ENCODE measurements around the gene PTPRB. TPM values are rescaled to one million over a fixed set of nuclear protein-coding genes. Genes with fewer than 3 reads are reported as not detected.

Gene PTPRB
- polyA plus RNA-seq, 3 donors = not detected

DNA sequence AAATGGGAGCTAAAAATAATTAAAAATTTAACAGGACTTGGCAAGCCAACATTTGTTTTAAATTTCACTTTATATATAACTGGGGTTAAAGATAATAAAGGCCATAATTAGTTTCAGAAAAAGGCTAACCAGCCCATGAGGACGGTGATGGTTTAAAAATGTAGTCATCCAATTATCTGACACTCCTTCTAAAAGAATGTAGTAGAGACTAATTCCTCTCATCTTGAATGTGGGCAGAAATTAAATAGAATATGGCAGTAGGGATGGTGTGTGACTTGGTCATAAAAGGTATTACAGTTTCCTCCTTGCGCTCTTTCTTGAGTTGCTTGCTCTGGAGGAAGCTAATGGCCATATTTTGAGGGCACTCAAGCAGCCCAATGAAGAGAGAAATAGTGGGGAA, 49.1 kb upstream of the PTPRB start:
- WGBS (ENCODE audit: insufficient coverage) = 100% methylated on average over 1 of the region's 2 CpGs
- Histone ChIP-seq H3K4me1 (ENCODE audit: control insufficient read depth in 1 of 2, insufficient read depth in 2 of 2, low read length in 2 of 2) (no peaks in the 10 kb centered on the region), H3K9ac (ENCODE audit: insufficient read depth, low read length, poor library complexity, severe bottlenecking) (no peak overlapping the region), H4K20me1 (ENCODE audit: insufficient read depth, low read length) (no peaks in the 10 kb centered on the region), H3K4me3 (replicated peaks in 1 of 3; ENCODE audit: low read depth in 2 of 3, low read length in 3 of 3) (no peak overlapping the region), H3K79me2 (ENCODE audit: insufficient read depth, low read length) (no peaks in the 10 kb centered on the region), H3K36me3 (replicated peaks in 1 of 2; ENCODE audit: control insufficient read depth in 1 of 2, insufficient read depth in 2 of 2, low read length in 2 of 2) (no peaks in the 10 kb centered on the region), H3K27me3 (ENCODE audit: control insufficient read depth in 2 of 2, insufficient read depth in 2 of 2, low read length in 2 of 2) (no peaks in the 10 kb centered on the region), H2AFZ (ENCODE audit: insufficient read depth, low read depth, low read length, poor library complexity, severe bottlenecking) (no peak overlapping the region), H3K9me3 (replicated peaks in 1 of 2; ENCODE audit: control insufficient read depth in 1 of 2, insufficient read depth in 1 of 2, low read length in 2 of 2) (peaks cover 0 to 3% of the 10 kb centered on the region in 2 donors), H3K27ac (ENCODE audit: low read depth in 1 of 2, low read length in 2 of 2) (no peak overlapping the region), H3K4me2 (replicated peaks; ENCODE audit: extremely low read depth, low read length, poor library complexity, severe bottlenecking) (no peak overlapping the region)
- no peak overlapping the region for H3K27ac Mint-ChIP-seq
- peaks cover 0 to 2% (median 1%) of the 10 kb centered on the region in 3 donors for H3K27me3 Mint-ChIP-seq (ENCODE audit: low read depth in 3 of 3)
- intact Hi-C loops (cut with micrococcal nuclease) = no loop called here
- H3K4me1 Mint-ChIP-seq = no peaks in the 10 kb centered on the region
- TF ChIP-seq, protein P1, sequence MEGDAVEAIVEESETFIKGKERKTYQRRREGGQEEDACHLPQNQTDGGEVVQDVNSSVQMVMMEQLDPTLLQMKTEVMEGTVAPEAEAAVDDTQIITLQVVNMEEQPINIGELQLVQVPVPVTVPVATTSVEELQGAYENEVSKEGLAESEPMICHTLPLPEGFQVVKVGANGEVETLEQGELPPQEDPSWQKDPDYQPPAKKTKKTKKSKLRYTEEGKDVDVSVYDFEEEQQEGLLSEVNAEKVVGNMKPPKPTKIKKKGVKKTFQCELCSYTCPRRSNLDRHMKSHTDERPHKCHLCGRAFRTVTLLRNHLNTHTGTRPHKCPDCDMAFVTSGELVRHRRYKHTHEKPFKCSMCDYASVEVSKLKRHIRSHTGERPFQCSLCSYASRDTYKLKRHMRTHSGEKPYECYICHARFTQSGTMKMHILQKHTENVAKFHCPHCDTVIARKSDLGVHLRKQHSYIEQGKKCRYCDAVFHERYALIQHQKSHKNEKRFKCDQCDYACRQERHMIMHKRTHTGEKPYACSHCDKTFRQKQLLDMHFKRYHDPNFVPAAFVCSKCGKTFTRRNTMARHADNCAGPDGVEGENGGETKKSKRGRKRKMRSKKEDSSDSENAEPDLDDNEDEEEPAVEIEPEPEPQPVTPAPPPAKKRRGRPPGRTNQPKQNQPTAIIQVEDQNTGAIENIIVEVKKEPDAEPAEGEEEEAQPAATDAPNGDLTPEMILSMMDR (IDR thresholded peaks at IDR 0.05) = no peak
- no peaks in the 10 kb centered on the region for H3K36me3 Mint-ChIP-seq
- H3K9me3 Mint-ChIP-seq = peaks cover 0 to 3% (median 0%) of the 10 kb centered on the region in 7 donors
- H3K4me3 Mint-ChIP-seq = no peak overlapping the region
- DNase-seq = no peak

DNA sequence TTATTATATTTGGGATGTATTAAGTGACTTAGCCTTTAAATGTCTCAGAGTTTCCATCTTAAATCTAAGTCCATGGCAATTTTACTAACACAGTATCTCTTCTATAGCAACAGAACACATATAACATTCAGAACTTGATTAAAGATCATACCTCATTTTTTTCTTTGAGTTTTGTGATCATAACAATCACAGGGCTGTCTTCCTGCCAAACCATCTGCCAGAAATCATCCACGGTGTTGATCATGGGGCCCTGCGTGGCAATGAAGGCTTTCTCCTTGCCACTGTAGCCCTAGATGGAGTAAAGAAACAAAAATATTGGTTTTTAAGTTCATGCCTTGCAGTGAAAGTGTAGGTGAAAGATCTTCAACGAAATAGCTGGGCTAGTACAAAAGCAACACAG, 46.7 kb upstream of the PTPRB start:
- intact Hi-C loops (cut with micrococcal nuclease) = no loop called here
- Mint-ChIP-seq H3K27ac (no peak overlapping the region), H3K4me1 (no peaks in the 10 kb centered on the region), H3K36me3 (no peaks in the 10 kb centered on the region), H3K4me3 (no peak overlapping the region), H3K9me3 (peaks cover 0 to 12% (median 3%) of the 10 kb centered on the region in 7 donors), H3K27me3 (ENCODE audit: low read depth in 3 of 3) (peaks cover 0 to 2% (median 1%) of the 10 kb centered on the region in 3 donors)
- no peak overlapping the region for H3K4me2 ChIP-seq (replicated peaks; ENCODE audit: extremely low read depth, low read length, poor library complexity, severe bottlenecking)
- no peaks in the 10 kb centered on the region for H4K20me1 ChIP-seq (ENCODE audit: insufficient read depth, low read length)
- no peak for DNase-seq
- no peak overlapping the region for H3K4me3 ChIP-seq (replicated peaks in 1 of 3; ENCODE audit: low read depth in 2 of 3, low read length in 3 of 3)
- H3K27me3 ChIP-seq (ENCODE audit: control insufficient read depth in 2 of 2, insufficient read depth in 2 of 2, low read length in 2 of 2) = no peaks in the 10 kb centered on the region
- H3K4me1 ChIP-seq (ENCODE audit: control insufficient read depth in 1 of 2, insufficient read depth in 2 of 2, low read length in 2 of 2) = no peaks in the 10 kb centered on the region
- 90% methylated on average over 3 of the region's 3 CpGs for WGBS (ENCODE audit: insufficient coverage)
- no peaks in the 10 kb centered on the region for H3K36me3 ChIP-seq (replicated peaks in 1 of 2; ENCODE audit: control insufficient read depth in 1 of 2, insufficient read depth in 2 of 2, low read length in 2 of 2)
- TF ChIP-seq, protein P1 (IDR thresholded peaks at IDR 0.05) = no peak
- H3K9me3 ChIP-seq (replicated peaks in 1 of 2; ENCODE audit: control insufficient read depth in 1 of 2, insufficient read depth in 1 of 2, low read length in 2 of 2) = peaks cover 0 to 13% of the 10 kb centered on the region in 2 donors
- H3K79me2 ChIP-seq (ENCODE audit: insufficient read depth, low read length) = no peaks in the 10 kb centered on the region
- H3K9ac ChIP-seq (ENCODE audit: insufficient read depth, low read length, poor library complexity, severe bottlenecking) = no peak overlapping the region
- H3K27ac ChIP-seq (ENCODE audit: low read depth in 1 of 2, low read length in 2 of 2) = no peak overlapping the region
- H2AFZ ChIP-seq (ENCODE audit: insufficient read depth, low read depth, low read length, poor library complexity, severe bottlenecking) = no peak overlapping the region
